Measurements from ENCODE around the gene ZNF385C. TPM values are rescaled to one million over a fixed set of nuclear protein-coding genes. Genes with fewer than 3 reads are reported as not detected.

The ZNF385C gene
- total and polyA plus RNA-seq, 9 donors: 2.8 to 10.0 (median 7.6) TPM

GRCh38 chr17:42109086-42109485, 10.8 kb upstream of the ZNF385C start:
- Histone ChIP-seq H3K9me3 (replicated peaks; ENCODE audit: control insufficient read depth, low read depth, low read length) (no peaks in the 10 kb centered on the region), H3K4me3 (ENCODE audit: low read length) (no peak overlapping the region), H3K36me3 (ENCODE audit: control insufficient read depth, insufficient read depth, low read length) (peaks cover 43% of the 10 kb centered on the region), H3K27ac (ENCODE audit: low read length) (no peak overlapping the region), H3K4me1 (ENCODE audit: control insufficient read depth, insufficient read depth, low read length) (peaks cover 26% of the 10 kb centered on the region), H3K27me3 (ENCODE audit: control insufficient read depth, insufficient read depth, low read length) (no peaks in the 10 kb centered on the region)
- 92% methylated on average over 9 of the region's 9 CpGs for WGBS (ENCODE audit: insufficient coverage)
- DNase-seq: no peak

GRCh38 chr17:42107597-42108576, 9.6 kb upstream of the ZNF385C start:
- Histone ChIP-seq H3K4me1 (ENCODE audit: control insufficient read depth, insufficient read depth, low read length) (peaks cover 22% of the 10 kb centered on the region), H3K9me3 (replicated peaks; ENCODE audit: control insufficient read depth, low read depth, low read length) (no peaks in the 10 kb centered on the region), H3K27me3 (ENCODE audit: control insufficient read depth, insufficient read depth, low read length) (no peaks in the 10 kb centered on the region), H3K27ac (ENCODE audit: low read length) (no peak overlapping the region), H3K36me3 (ENCODE audit: control insufficient read depth, insufficient read depth, low read length) (peaks cover 39% of the 10 kb centered on the region), H3K4me3 (ENCODE audit: low read length) (no peak overlapping the region)
- WGBS (ENCODE audit: insufficient coverage): 33% methylated on average over 47 of the region's 51 CpGs
- peak; percentile 47 for DNase-seq

- DNase-seq: no peak
- Histone ChIP-seq H3K27ac (ENCODE audit: low read length) (no peak overlapping the region), H3K36me3 (ENCODE audit: control insufficient read depth, insufficient read depth, low read length) (peaks cover 39% of the 10 kb centered on the region), H3K9me3 (replicated peaks; ENCODE audit: control insufficient read depth, low read depth, low read length) (no peaks in the 10 kb centered on the region), H3K27me3 (ENCODE audit: control insufficient read depth, insufficient read depth, low read length) (no peaks in the 10 kb centered on the region), H3K4me1 (ENCODE audit: control insufficient read depth, insufficient read depth, low read length) (peaks cover 19% of the 10 kb centered on the region), H3K4me3 (ENCODE audit: low read length) (no peak overlapping the region)
- 70% methylated on average over 2 of the region's 6 CpGs for WGBS (ENCODE audit: insufficient coverage)
Observed at GRCh38 chr17:42107124-42107523, 8.9 kb upstream of the ZNF385C start.

DNA sequence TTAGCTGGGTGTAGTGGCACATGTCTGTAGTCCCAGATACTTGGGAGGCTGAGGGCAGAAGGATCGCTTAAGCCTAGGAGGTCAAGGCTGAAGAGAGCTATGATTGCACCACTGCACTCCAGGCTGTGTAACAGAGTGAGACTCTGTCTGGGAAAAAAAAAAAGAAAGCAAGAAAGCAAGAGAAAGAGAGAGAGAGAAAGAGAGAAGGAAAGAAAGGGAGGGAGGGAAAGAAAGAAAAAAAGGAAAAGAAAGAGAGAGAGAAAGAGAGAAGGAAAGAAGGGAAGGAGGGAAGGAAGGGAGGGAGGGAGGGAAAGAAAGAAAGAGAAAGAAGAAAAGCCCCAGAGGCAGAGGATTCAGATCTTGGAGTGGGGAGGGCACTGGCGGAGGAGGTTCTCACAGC, 7.7 kb upstream of the ZNF385C start:
- WGBS (ENCODE audit: insufficient coverage): 86% methylated on average over 2 of the region's 2 CpGs
- Histone ChIP-seq H3K27me3 (ENCODE audit: control insufficient read depth, insufficient read depth, low read length) (no peaks in the 10 kb centered on the region), H3K9me3 (replicated peaks; ENCODE audit: control insufficient read depth, low read depth, low read length) (no peaks in the 10 kb centered on the region), H3K4me1 (ENCODE audit: control insufficient read depth, insufficient read depth, low read length) (peaks cover 11% of the 10 kb centered on the region), H3K36me3 (ENCODE audit: control insufficient read depth, insufficient read depth, low read length) (peaks cover 36% of the 10 kb centered on the region), H3K4me3 (ENCODE audit: low read length) (no peak overlapping the region), H3K27ac (ENCODE audit: low read length) (no peak overlapping the region)
- DNase-seq: no peak

GRCh38 chr17:42104264-42104663, 6.0 kb upstream of the ZNF385C start:
- no peaks in the 10 kb centered on the region for H3K27me3 ChIP-seq (ENCODE audit: control insufficient read depth, insufficient read depth, low read length)
- no peaks in the 10 kb centered on the region for H3K9me3 ChIP-seq (replicated peaks; ENCODE audit: control insufficient read depth, low read depth, low read length)
- no peak for DNase-seq
- peaks cover 10% of the 10 kb centered on the region for H3K4me1 ChIP-seq (ENCODE audit: control insufficient read depth, insufficient read depth, low read length)
- peaks cover 30% of the 10 kb centered on the region for H3K36me3 ChIP-seq (ENCODE audit: control insufficient read depth, insufficient read depth, low read length)
- WGBS (ENCODE audit: insufficient coverage): no CpG with 5 or more reads among the region's 3 CpGs
- no peak overlapping the region for H3K4me3 ChIP-seq (ENCODE audit: low read length)
- no peak overlapping the region for H3K27ac ChIP-seq (ENCODE audit: low read length)

- 80% methylated on average over 5 of the region's 11 CpGs for WGBS (ENCODE audit: insufficient coverage)
- Histone ChIP-seq H3K4me1 (ENCODE audit: control insufficient read depth, insufficient read depth, low read length) (peaks cover 18% of the 10 kb centered on the region), H3K27me3 (ENCODE audit: control insufficient read depth, insufficient read depth, low read length) (peaks cover 4% of the 10 kb centered on the region), H3K36me3 (ENCODE audit: control insufficient read depth, insufficient read depth, low read length) (peaks cover 22% of the 10 kb centered on the region), H3K4me3 (ENCODE audit: low read length) (no peak overlapping the region), H3K27ac (ENCODE audit: low read length) (no peak overlapping the region), H3K9me3 (replicated peaks; ENCODE audit: control insufficient read depth, low read depth, low read length) (no peaks in the 10 kb centered on the region)
- DNase-seq: no peak
Observed at GRCh38 chr17:42103221-42103954, 5.1 kb upstream of the ZNF385C start.

DNA sequence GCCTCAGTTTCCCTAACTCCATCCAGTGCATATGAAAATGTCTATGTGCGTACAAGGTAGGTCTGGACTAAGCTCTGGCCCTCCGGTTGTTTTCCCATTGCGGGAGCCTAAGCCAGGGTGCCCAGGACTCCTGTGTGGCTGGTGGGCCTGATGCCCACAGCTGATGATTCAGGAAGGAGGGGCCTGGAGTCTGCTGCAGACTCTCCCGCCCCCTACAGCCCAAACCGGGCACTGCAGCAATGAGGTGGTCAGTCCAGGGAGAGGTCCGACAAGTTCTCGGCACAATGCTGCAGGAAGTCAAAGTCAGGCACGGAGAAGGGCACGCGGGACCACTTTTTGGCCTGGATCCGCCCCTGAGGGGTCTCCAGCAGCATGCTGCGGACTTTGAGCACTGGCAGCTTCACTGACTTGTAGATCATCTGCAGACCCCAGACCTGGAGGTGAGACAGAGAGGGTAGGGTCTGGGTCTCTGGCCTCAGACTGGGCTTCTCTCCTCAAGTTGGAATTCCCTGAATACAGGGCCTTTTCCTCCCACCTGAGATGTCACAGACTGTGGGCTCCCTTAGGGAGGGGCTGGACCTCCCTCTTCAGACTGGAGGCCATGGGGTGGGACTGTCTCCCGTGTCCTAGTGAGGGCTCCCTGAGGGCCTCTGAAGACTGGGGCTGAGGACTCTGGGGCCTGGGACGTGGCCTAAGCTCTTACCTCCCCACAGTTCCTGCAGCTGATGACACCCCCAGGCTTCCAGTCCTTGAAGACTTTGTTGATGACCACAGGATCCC, 3.4 kb upstream of the ZNF385C start:
- Histone ChIP-seq H3K27ac (ENCODE audit: low read length) (no peak overlapping the region), H3K4me3 (ENCODE audit: low read length) (no peak overlapping the region), H3K4me1 (ENCODE audit: control insufficient read depth, insufficient read depth, low read length) (peaks cover 23% of the 10 kb centered on the region), H3K27me3 (ENCODE audit: control insufficient read depth, insufficient read depth, low read length) (peaks cover 19% of the 10 kb centered on the region), H3K9me3 (replicated peaks; ENCODE audit: control insufficient read depth, low read depth, low read length) (no peaks in the 10 kb centered on the region), H3K36me3 (ENCODE audit: control insufficient read depth, insufficient read depth, low read length) (peaks cover 22% of the 10 kb centered on the region)
- DNase-seq: peak; percentile 58
- 21% methylated on average over 11 of the region's 14 CpGs for WGBS (ENCODE audit: insufficient coverage)

GRCh38 chr17:42098730-42099399, 592 bp upstream of the ZNF385C start:
- Histone ChIP-seq H3K4me3 (ENCODE audit: low read length) (no peak overlapping the region), H3K27ac (ENCODE audit: low read length) (no peak overlapping the region), H3K36me3 (ENCODE audit: control insufficient read depth, insufficient read depth, low read length) (peaks cover 7% of the 10 kb centered on the region), H3K9me3 (replicated peaks; ENCODE audit: control insufficient read depth, low read depth, low read length) (no peaks in the 10 kb centered on the region), H3K27me3 (ENCODE audit: control insufficient read depth, insufficient read depth, low read length) (peaks cover 29% of the 10 kb centered on the region), H3K4me1 (ENCODE audit: control insufficient read depth, insufficient read depth, low read length) (peaks cover 23% of the 10 kb centered on the region)
- 29% methylated on average over 11 of the region's 14 CpGs for WGBS (ENCODE audit: insufficient coverage)
- DNase-seq: no peak

DNA sequence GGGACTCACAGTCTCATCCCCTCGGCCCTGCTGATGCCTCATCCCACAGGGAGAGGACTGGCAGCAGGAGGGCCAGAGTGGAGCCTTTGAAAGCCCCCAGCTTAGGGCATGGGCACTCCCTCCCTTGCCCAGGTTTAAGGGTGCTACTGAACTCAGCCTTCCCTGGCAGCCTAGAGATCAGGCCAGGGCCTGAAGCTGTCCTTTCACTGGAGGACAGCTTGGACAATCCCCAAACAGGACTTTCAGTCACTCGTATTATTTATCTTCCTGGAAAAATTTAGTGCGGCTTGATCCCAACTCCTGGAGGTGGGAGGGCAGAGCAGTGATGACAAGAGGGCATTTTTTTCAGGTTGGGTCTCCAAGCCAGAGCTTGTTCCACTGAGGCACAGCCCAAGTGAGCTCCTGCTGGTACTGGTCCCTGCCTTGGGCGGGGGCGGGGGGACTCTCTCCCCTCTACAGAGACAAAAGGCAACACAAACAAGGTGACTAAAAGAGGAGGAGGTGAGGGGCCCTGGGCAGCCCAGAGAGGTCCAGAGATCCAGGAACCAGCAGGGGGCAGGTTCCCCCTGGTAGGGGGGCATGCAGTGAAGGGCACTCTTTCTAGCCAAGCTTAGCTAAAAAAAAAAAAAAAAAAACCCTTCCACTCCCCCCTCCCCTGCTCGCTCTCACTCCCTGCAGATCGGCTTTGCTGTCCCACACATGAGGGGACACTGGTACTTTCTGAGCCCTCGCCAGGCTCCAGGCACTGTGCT, 1.7 kb downstream of the ZNF385C start:
- Histone ChIP-seq H3K27me3 (ENCODE audit: control insufficient read depth, insufficient read depth, low read length) (peaks cover 29% of the 10 kb centered on the region), H3K27ac (ENCODE audit: low read length) (no peak overlapping the region), H3K4me3 (ENCODE audit: low read length) (no peak overlapping the region), H3K9me3 (replicated peaks; ENCODE audit: control insufficient read depth, low read depth, low read length) (no peaks in the 10 kb centered on the region), H3K4me1 (ENCODE audit: control insufficient read depth, insufficient read depth, low read length) (peaks cover 26% of the 10 kb centered on the region), H3K36me3 (ENCODE audit: control insufficient read depth, insufficient read depth, low read length) (no peaks in the 10 kb centered on the region)
- DNase-seq: no peak
- 57% methylated on average over 2 of the region's 8 CpGs for WGBS (ENCODE audit: insufficient coverage)
